ENCODE data around the gene HCST. TPM values are rescaled to one million over a fixed set of nuclear protein-coding genes. Genes with fewer than 3 reads are reported as not detected.

HCST gene
- total and polyA plus RNA-seq, 2 of the 13 experiments (the other 11 are each of a cell fraction or from before 2014, with no cell fraction given), result 0.24 to 1.2 TPM

DNA sequence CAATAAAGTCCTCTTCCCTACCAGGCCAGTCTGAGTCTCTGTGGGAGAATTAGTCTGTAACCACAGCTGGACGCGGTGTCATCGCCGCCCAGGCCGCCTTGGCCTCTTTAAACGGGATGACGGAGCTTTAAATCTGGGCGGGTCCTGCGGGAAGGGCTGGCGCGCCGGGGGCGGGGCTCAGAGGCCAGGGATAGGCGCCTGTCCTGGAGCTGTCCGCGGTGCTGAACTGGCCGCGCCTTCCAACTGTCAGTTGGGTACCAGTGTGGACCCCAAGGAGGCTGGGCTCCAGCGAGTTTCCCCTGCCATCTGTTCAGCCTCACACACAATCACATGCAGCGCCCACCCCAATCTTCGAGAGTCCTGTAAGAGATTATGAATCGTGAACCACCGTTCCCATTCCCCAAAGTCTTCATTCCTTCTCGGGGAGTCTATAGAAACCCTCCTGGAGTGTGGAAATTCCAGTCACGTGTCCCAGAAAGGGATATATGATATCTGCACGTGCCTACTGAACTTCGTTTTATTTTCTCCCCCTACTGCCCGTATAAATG is 22.5 kb upstream of the HCST start (continued):
- TF ChIP-seq ZNF775 (CRISPR knock-in tag; IDR thresholded peaks at IDR 0.05; ENCODE audit: borderline replicate concordance) (0 out of 2 replicates have a peak, but pooled peaks have one; percentile 60), NFKBIZ (CRISPR knock-in tag; IDR thresholded peaks at IDR 0.05) (peak; percentile 76; the same call in 1 of the 2 replicates), TAF15 (IDR thresholded peaks at IDR 0.05; ENCODE audit: low read depth, low read length, poor library complexity, severe bottlenecking) (no peak), KLF16 (CRISPR knock-in tag; IDR thresholded peaks at IDR 0.05) (peak in 1 of 2 experiments; percentile 99; a peak in 2 of 4 replicates), ZNF552 (CRISPR knock-in tag; IDR thresholded peaks at IDR 0.05; ENCODE audit: borderline replicate concordance) (peak; percentile 68; the same call in 1 of the 2 replicates), ZNF24 (IDR thresholded peaks at IDR 0.05) (no peak), TMF1 (CRISPR knock-in tag; IDR thresholded peaks at IDR 0.05; ENCODE audit: low read depth) (peak; percentile 78; the same call in 1 of the 2 replicates), ELF3 (CRISPR knock-in tag; IDR thresholded peaks at IDR 0.05) (peak; percentile 82), ZNF207 (IDR thresholded peaks at IDR 0.05; ENCODE audit: borderline replicate concordance) (no peak), ZMAT3 (CRISPR knock-in tag; conservative IDR thresholded peaks at IDR 0.05) (peak; percentile 99), ZNF782 (CRISPR knock-in tag; IDR thresholded peaks at IDR 0.05; ENCODE audit: borderline replicate concordance) (peak; percentile 56; the same call in 1 of the 2 replicates), EP300 (IDR thresholded peaks at IDR 0.05; ENCODE audit: low read depth in 2 of 2, low read length in 2 of 2) (no peak), EP300 (CRISPR knock-in tag; IDR thresholded peaks at IDR 0.05; ENCODE audit: borderline replicate concordance) (no peak), DNMT3B (CRISPR knock-in tag; conservative IDR thresholded peaks at IDR 0.05) (peak; percentile 91; the same call in 1 of the 2 replicates), ZNF260 (CRISPR knock-in tag; IDR thresholded peaks at IDR 0.05; ENCODE audit: borderline replicate concordance, low read depth) (no peak), ZNF790 (CRISPR knock-in tag; IDR thresholded peaks at IDR 0.05; ENCODE audit: borderline replicate concordance) (peak; percentile 92; the same call in 1 of the 2 replicates), ZFY (CRISPR knock-in tag; IDR thresholded peaks at IDR 0.05) (peak; percentile 52), ARNT2 (CRISPR knock-in tag; IDR thresholded peaks at IDR 0.05; ENCODE audit: low read depth) (peak; percentile 93), PHF21A (CRISPR knock-in tag; IDR thresholded peaks at IDR 0.05) (peak; percentile 35; the same call in 1 of the 2 replicates)
- TF ChIP-seq, protein P1, sequence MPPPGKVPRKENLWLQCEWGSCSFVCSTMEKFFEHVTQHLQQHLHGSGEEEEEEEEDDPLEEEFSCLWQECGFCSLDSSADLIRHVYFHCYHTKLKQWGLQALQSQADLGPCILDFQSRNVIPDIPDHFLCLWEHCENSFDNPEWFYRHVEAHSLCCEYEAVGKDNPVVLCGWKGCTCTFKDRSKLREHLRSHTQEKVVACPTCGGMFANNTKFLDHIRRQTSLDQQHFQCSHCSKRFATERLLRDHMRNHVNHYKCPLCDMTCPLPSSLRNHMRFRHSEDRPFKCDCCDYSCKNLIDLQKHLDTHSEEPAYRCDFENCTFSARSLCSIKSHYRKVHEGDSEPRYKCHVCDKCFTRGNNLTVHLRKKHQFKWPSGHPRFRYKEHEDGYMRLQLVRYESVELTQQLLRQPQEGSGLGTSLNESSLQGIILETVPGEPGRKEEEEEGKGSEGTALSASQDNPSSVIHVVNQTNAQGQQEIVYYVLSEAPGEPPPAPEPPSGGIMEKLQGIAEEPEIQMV (CRISPR knock-in tag; IDR thresholded peaks at IDR 0.05; ENCODE audit: low read depth), result peak; percentile 61; the same call in 1 of the 2 replicates
- TF ChIP-seq, protein P2, sequence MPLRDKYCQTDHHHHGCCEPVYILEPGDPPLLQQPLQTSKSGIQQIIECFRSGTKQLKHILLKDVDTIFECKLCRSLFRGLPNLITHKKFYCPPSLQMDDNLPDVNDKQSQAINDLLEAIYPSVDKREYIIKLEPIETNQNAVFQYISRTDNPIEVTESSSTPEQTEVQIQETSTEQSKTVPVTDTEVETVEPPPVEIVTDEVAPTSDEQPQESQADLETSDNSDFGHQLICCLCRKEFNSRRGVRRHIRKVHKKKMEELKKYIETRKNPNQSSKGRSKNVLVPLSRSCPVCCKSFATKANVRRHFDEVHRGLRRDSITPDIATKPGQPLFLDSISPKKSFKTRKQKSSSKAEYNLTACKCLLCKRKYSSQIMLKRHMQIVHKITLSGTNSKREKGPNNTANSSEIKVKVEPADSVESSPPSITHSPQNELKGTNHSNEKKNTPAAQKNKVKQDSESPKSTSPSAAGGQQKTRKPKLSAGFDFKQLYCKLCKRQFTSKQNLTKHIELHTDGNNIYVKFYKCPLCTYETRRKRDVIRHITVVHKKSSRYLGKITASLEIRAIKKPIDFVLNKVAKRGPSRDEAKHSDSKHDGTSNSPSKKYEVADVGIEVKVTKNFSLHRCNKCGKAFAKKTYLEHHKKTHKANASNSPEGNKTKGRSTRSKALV (CRISPR knock-in tag; IDR thresholded peaks at IDR 0.05), result 0 out of 2 replicates have a peak, but pooled peaks have one; percentile 65
- TF ChIP-seq, protein P3, sequence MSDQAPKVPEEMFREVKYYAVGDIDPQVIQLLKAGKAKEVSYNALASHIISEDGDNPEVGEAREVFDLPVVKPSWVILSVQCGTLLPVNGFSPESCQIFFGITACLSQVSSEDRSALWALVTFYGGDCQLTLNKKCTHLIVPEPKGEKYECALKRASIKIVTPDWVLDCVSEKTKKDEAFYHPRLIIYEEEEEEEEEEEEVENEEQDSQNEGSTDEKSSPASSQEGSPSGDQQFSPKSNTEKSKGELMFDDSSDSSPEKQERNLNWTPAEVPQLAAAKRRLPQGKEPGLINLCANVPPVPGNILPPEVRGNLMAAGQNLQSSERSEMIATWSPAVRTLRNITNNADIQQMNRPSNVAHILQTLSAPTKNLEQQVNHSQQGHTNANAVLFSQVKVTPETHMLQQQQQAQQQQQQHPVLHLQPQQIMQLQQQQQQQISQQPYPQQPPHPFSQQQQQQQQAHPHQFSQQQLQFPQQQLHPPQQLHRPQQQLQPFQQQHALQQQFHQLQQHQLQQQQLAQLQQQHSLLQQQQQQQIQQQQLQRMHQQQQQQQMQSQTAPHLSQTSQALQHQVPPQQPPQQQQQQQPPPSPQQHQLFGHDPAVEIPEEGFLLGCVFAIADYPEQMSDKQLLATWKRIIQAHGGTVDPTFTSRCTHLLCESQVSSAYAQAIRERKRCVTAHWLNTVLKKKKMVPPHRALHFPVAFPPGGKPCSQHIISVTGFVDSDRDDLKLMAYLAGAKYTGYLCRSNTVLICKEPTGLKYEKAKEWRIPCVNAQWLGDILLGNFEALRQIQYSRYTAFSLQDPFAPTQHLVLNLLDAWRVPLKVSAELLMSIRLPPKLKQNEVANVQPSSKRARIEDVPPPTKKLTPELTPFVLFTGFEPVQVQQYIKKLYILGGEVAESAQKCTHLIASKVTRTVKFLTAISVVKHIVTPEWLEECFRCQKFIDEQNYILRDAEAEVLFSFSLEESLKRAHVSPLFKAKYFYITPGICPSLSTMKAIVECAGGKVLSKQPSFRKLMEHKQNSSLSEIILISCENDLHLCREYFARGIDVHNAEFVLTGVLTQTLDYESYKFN (CRISPR knock-in tag; conservative IDR thresholded peaks at IDR 0.05), result peak; percentile 24; the same call in 1 of the 2 replicates
- TF ChIP-seq, protein P4, sequence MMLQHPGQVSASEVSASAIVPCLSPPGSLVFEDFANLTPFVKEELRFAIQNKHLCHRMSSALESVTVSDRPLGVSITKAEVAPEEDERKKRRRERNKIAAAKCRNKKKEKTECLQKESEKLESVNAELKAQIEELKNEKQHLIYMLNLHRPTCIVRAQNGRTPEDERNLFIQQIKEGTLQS (CRISPR knock-in tag; IDR thresholded peaks at IDR 0.05), result peak; percentile 73; the same call in 1 of the 2 replicates
